Psoas muscle (tissue), 8 donors: Measurements from ENCODE around the gene SRI. TPM values are rescaled to one million over a fixed set of nuclear protein-coding genes. Genes with fewer than 3 reads are reported as not detected.

Experiments used
- ATAC-seq, 4 donors: fragments of 200-7000 bp; cut with Tn5 transposase; one replicate each; pipeline ENCODE4 v1.9.1; 2020; ENCODE audit warnings: moderate library complexity in 3 of 4, mild to moderate bottlenecking in 2 of 4
- DNase-seq, 2 donors: peaks; one replicate each; pipeline ENCODE4 v3.0.0-alpha.2; 2020
- H3K27ac ChIP-seq: fragments of 200-600 bp; one replicate; pipeline ENCODE4 v1.8.0; 2022
- H3K27me3 ChIP-seq, 3 donors: fragments of 200-600 bp in 1 of 3; one replicate each; pipeline versions ENCODE4 v1.6.1 to v1.8.0; 2013 to 2022; ENCODE audit warnings: low read length in 2 of 3, mild to moderate bottlenecking in 2 of 3, moderate library complexity in 1 of 3; ENCODE audit not compliant: insufficient read depth in 3 of 3
- H3K36me3 ChIP-seq, 2 donors: fragments of 200-600 bp in 1 of 2; one replicate each; pipeline versions ENCODE4 v1.6.1 to v1.8.0; 2013 to 2022; ENCODE audit warnings: low read depth in 1 of 2, mild to moderate bottlenecking in 1 of 2, moderate library complexity in 1 of 2; ENCODE audit not compliant: insufficient read depth in 1 of 2
- H3K4me1 ChIP-seq: fragments of 200-600 bp; one replicate; pipeline ENCODE4 v1.8.0; 2022
- H3K4me3 ChIP-seq: fragments of 200-600 bp; one replicate; pipeline ENCODE4 v1.8.0; 2022; ENCODE audit warnings: mild to moderate bottlenecking
- H3K9me3 ChIP-seq: fragments of 200-600 bp; one replicate; pipeline ENCODE4 v1.8.0; 2022
- CTCF ChIP-seq: fragments of 200-600 bp; IDR thresholded peaks from one replicate; pipeline ENCODE4 v1.8.0; 2022; ENCODE audit warnings: antibody characterized with exemption
- WGBS, 3 donors: extraction: QIAGEN DNeasy Blood & Tissue Kit; methylation state at CpG; one replicate each; pipeline versions ENCODE4 v1.1.6 to v1.1.7; 2013; 5-methylcytosine and 5-hydroxymethylcytosine counted together
- intact Hi-C, 2 donors: fragments of 100-400 bp; cut with DNase I; formaldehyde crosslinking; loops; one replicate each; pipeline versions ENCODE4 v1.11.0 to v1.14.2; 2022
- polyA plus RNA-seq, 3 donors: library from polyadenylated mRNA; stranded (reverse); fragments of 200-250 nt; gene quantifications; one replicate each; pipeline ENCODE4 v1.2.3, GENCODE V29; 2013
- total RNA-seq, 4 donors: library from RNA; stranded (reverse); fragmentation: NEBNext Ultra II Directional in 2 of 4; extraction: Animal tissue kit (Norgen Biotek cat#: 25700) in 2 of 4; gene quantifications; one replicate each; pipeline versions ENCODE4 v1.2.1 to v1.2.4, GENCODE V29; 2021 to 2023
- donor health status: healthy with polysubstance abuse.
- donor health status: DM: no; HTN: no; CAD: no; lungs with moderate emphysema.
- donor health status: Bipolar disorder and iron deficiency.
- donor health status: healthy.
- donor health status: DM: yes; HTN: yes; CAD: no.
- donor health status: DM: no; HTN: no; CAD: no.
- donor health status: DM: no; HTN: no; CAD: no.
- donor health status: DM: yes; HTN: yes; CAD: no.

SRI gene
- total and polyA plus RNA-seq, 7 donors: 24.4 to 46.7 (median 38.0) TPM

DNA sequence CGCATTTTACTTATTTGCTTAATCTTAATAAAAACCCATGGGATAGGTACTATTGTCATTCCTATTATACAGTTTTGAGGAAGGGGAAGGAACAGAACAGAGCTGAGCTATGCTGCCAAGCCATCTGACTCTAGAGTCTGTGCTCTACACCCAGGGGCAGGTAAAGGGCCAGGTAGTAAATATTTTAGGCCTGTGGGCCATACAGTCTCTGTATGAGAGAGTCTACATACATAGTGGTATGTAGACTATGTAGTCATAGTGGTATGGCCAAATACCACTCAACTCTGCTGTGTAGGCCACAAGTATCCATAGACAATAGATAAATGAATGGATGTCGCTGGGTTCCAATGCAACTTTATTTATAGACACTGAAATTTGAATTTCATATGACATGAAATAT, 3.4 kb upstream of the SRI start:
- intact Hi-C loops: no loop called here
- Histone ChIP-seq H3K27me3 (no peaks in the 10 kb centered on the region), H3K36me3 (no peaks in the 10 kb centered on the region), H3K9me3 (no peaks in the 10 kb centered on the region), H3K4me1 (peaks cover 7% of the 10 kb centered on the region), H3K4me3 (no peak overlapping the region), H3K27ac (no peak overlapping the region)
- no peak for TF ChIP-seq CTCF
- WGBS, 3 donors: 93 to 98% (median 98%) methylated on average over 2 of the region's 2 CpGs
- no peak for ATAC-seq
- no peak for DNase-seq

GRCh38 chr7:88218836-88219605, 817 bp downstream of the SRI start:
- 4 to 7% (median 7%) methylated on average over 27 of the region's 27 CpGs for WGBS, 3 donors
- TF ChIP-seq CTCF: no peak
- Histone ChIP-seq H3K27ac (peak overlapping the region; percentile 76), H3K27me3 (no peaks in the 10 kb centered on the region), H3K4me3 (peak overlapping the region; percentile 99), H3K9me3 (no peaks in the 10 kb centered on the region), H3K36me3 (peaks cover 0 to 38% of the 10 kb centered on the region in 2 donors), H3K4me1 (peaks cover 14% of the 10 kb centered on the region)
- intact Hi-C loops: no loop called here
- ATAC-seq: peak; percentile 21 to 62 (median 35)
- peak; percentile 37 to 58 for DNase-seq

GRCh38 chr7:88218429-88218745, 1.5 kb downstream of the SRI start:
- peaks cover 0 to 45% of the 10 kb centered on the region in 2 donors for H3K36me3 ChIP-seq
- no peak overlapping the region for H3K27ac ChIP-seq
- DNase-seq (no peak), ATAC-seq (no peak)
- 55 to 63% (median 55%) methylated on average over 5 of the region's 5 CpGs for WGBS, 3 donors
- intact Hi-C loops: no loop called here
- H3K9me3 ChIP-seq: no peaks in the 10 kb centered on the region
- H3K4me1 ChIP-seq: peaks cover 14% of the 10 kb centered on the region
- peak overlapping the region; percentile 99 for H3K4me3 ChIP-seq
- no peak for TF ChIP-seq CTCF
- H3K27me3 ChIP-seq: no peaks in the 10 kb centered on the region

DNA sequence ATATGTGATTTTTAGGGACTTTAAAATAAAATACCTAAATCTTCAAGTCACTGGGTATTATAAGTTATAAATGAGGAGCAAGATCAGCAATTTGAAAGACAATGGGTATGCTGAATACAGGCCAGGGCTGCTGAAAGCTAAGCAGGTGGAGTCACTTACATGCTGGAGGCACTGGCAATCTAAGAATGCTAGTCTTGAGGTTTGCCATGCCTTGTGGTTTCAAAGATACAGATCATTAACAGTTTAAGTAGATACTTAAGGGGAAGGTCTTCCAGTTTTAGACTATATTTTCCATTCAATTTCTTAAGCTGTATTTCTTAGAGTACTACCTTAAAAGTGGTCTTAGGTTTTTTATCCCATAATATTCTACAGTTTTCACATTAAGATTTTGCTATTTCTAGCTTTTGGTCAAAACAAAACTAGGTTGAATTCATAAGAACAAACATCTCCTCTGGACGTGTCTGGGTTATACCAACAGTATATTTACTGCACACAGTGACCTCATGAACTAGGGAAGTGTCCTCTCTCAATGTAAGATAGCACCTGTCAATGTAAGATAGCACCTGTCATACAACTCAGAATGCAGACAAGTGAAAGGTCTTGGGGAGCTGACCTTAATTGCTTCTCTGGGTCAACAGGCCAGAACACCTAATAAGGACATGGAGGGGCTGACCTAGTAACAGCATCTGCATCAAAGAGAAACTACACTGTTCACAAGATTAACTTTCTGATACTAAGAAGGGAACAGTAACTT, 2.0 kb downstream of the SRI start:
- 18 to 63% (median 35%) methylated on average over 1 of the region's 1 CpG for WGBS, 3 donors
- Histone ChIP-seq H3K27me3 (no peaks in the 10 kb centered on the region), H3K27ac (no peak overlapping the region), H3K9me3 (no peaks in the 10 kb centered on the region), H3K4me3 (peak overlapping the region; percentile 99), H3K4me1 (peaks cover 14% of the 10 kb centered on the region), H3K36me3 (peaks cover 0 to 50% of the 10 kb centered on the region in 2 donors)
- TF ChIP-seq CTCF: no peak
- no peak for ATAC-seq
- no peak for DNase-seq
- intact Hi-C loops: no loop called here
